Neural cell (in vitro differentiated cells): ENCODE data around the gene GBP5. TPM values are rescaled to one million over a fixed set of nuclear protein-coding genes. Genes with fewer than 3 reads are reported as not detected.

ENCODE experiments used
- H2AFZ ChIP-seq: fragments of 200-600, 300-800 bp; sonication (generic), shearing (Covaris generic); 2 replicates; pipeline ENCODE4 v1.6.0; 2014; ENCODE audit warnings: low read depth, mild to moderate bottlenecking, antibody characterized with exemption, low read length, moderate library complexity
- H3F3A ChIP-seq: fragments of 200-600 bp; shearing (Covaris generic); 2 replicates; pipeline ENCODE4 v1.6.1; 2016; ENCODE audit warnings: mild to moderate bottlenecking, moderate library complexity, mixed read lengths, antibody characterized with exemption, low read length; ENCODE audit not compliant: insufficient read depth, poor library complexity, severe bottlenecking
- H3K27ac ChIP-seq: fragments of 200-600, 300-800 bp; sonication (generic), shearing (Covaris generic); 2 replicates; pipeline ENCODE4 v1.5.1; 2014; ENCODE audit warnings: mild to moderate bottlenecking, low read length, moderate library complexity
- H3K27me3 ChIP-seq: fragments of 300-800, 200-600 bp; sonication (generic), shearing (Covaris generic); 2 replicates; pipeline ENCODE4 v1.6.0; 2014; ENCODE audit warnings: mild to moderate bottlenecking, low read depth, low read length, moderate library complexity; ENCODE audit not compliant: insufficient read depth
- H3K36me3 ChIP-seq: fragments of 300-800, 200-600 bp; sonication (generic), shearing (Covaris generic); 2 replicates; pipeline ENCODE4 v1.5.1; 2014; ENCODE audit warnings: mild to moderate bottlenecking, antibody characterized with exemption, low read length, moderate library complexity; ENCODE audit not compliant: insufficient read depth
- H3K4me2 ChIP-seq: fragments of 300-800, 200-600 bp; sonication (generic), shearing (Covaris generic); 2 replicates; pipeline ENCODE4 v1.6.0; 2014; ENCODE audit warnings: mild to moderate bottlenecking, low read length
- H3K4me3 ChIP-seq: fragments of 300-800, 200-600 bp; sonication (generic), shearing (Covaris generic); 2 replicates; pipeline ENCODE4 v1.5.1; 2014; ENCODE audit warnings: mild to moderate bottlenecking, low read length, moderate library complexity
- H3K79me2 ChIP-seq: fragments of 200-600 bp; shearing (Covaris generic); replicated peaks from 2 replicates; pipeline ENCODE4 v1.6.0; 2014; ENCODE audit warnings: mild to moderate bottlenecking, low read length, moderate library complexity; ENCODE audit not compliant: insufficient read depth
- H3K9ac ChIP-seq: fragments of 300-800, 200-600 bp; sonication (generic), shearing (Covaris generic); 2 replicates; pipeline ENCODE4 v1.6.1; 2016; ENCODE audit warnings: mild to moderate bottlenecking, low read length, mixed read lengths
- H3K9me2 ChIP-seq: fragments of 200-600 bp; shearing (Covaris generic); 2 replicates; pipeline ENCODE4 v1.6.1; 2016; ENCODE audit warnings: mild to moderate bottlenecking, low read length, mixed read lengths; ENCODE audit not compliant: insufficient read depth
- H3K9me3 ChIP-seq: fragments of 200-600, 300-800 bp; sonication (generic), shearing (Covaris generic); 2 replicates; pipeline ENCODE4 v1.6.1; 2016; ENCODE audit warnings: mild to moderate bottlenecking, mixed run types, low read length, moderate library complexity, mixed read lengths
- H4K20me1 ChIP-seq: fragments of 200-600 bp; shearing (Covaris generic); 2 replicates; pipeline ENCODE4 v1.6.1; 2016; ENCODE audit warnings: mild to moderate bottlenecking, mixed run types; ENCODE audit not compliant: insufficient read depth
- CTCF ChIP-seq: fragments of 450-650 bp; IDR thresholded peaks from 2 replicates; pipeline ENCODE4 v1.5.1; 2014; ENCODE audit warnings: antibody characterized with exemption, mild to moderate bottlenecking, moderate library complexity; ENCODE audit not compliant: poor library complexity, severe bottlenecking
- EP300 ChIP-seq: fragments of 450-650 bp; conservative IDR thresholded peaks from 2 replicates; pipeline ENCODE4 v1.6.1; 2014; ENCODE audit warnings: antibody characterized with exemption, mild to moderate bottlenecking, moderate library complexity; ENCODE audit not compliant: poor library complexity, severe bottlenecking
- EZH2 ChIP-seq: fragments of 200-600, 300-800 bp; shearing (Covaris generic), sonication (generic); IDR thresholded peaks from 2 replicates; pipeline ENCODE4 v1.6.1; 2014; ENCODE audit warnings: antibody characterized with exemption, low read length, borderline replicate concordance, mild to moderate bottlenecking; ENCODE audit not compliant: insufficient read depth, poor library complexity, severe bottlenecking
- MXI1 ChIP-seq: fragments of 450-650 bp; conservative IDR thresholded peaks from 2 replicates; pipeline ENCODE4 v1.6.1; 2014; ENCODE audit warnings: antibody characterized with exemption, mild to moderate bottlenecking; ENCODE audit not compliant: poor library complexity, severe bottlenecking
- POLR2AphosphoS5 ChIP-seq: IDR thresholded peaks from 2 replicates; pipeline ENCODE4 v1.6.1; 2012
- RAD21 ChIP-seq: fragments of 450-650 bp; conservative IDR thresholded peaks from 2 replicates; pipeline ENCODE4 v1.6.1; 2014; ENCODE audit warnings: antibody characterized with exemption, mild to moderate bottlenecking, moderate library complexity
- REST ChIP-seq: IDR thresholded peaks from 2 replicates; pipeline ENCODE4 v1.6.1; 2012; ENCODE audit warnings: borderline replicate concordance
- SMC3 ChIP-seq: fragments of 450-650 bp; conservative IDR thresholded peaks from 2 replicates; pipeline ENCODE4 v1.6.1; 2014; ENCODE audit warnings: antibody characterized with exemption, mild to moderate bottlenecking, moderate library complexity; ENCODE audit not compliant: poor library complexity
- TAF1 ChIP-seq: IDR thresholded peaks from 2 replicates; pipeline ENCODE4 v1.6.1; 2012; ENCODE audit warnings: low read depth
- polyA plus RNA-seq: library from polyadenylated mRNA; depleted of rRNA; stranded (reverse); fragments of >200 nt; gene quantifications from 2 replicates; pipeline ENCODE4 v1.2.3, GENCODE V29; 2014

GBP5 gene
- polyA plus RNA-seq, 1 donor from 2014 or later = not detected

- Histone ChIP-seq H4K20me1 (no peaks in the 10 kb centered on the region), H3K9me3 (no peaks in the 10 kb centered on the region), H2AFZ (no peak overlapping the region), H3F3A (no peaks in the 10 kb centered on the region), H3K4me2 (no peak overlapping the region), H3K4me3 (no peak overlapping the region), H3K36me3 (no peaks in the 10 kb centered on the region), H3K9me2 (no peaks in the 10 kb centered on the region), H3K27ac (no peak overlapping the region), H3K79me2 (no peaks in the 10 kb centered on the region), H3K27me3 (no peaks in the 10 kb centered on the region), H3K9ac (no peak overlapping the region)
- TF ChIP-seq TAF1 (no peak), POLR2AphosphoS5 (no peak), CTCF (no peak), REST (no peak), EZH2 (no peak), RAD21 (no peak), SMC3 (no peak), EP300 (no peak), MXI1 (no peak)
These were observed 17.9 kb downstream of the GBP5 start for GRCh38 chr1:89254658-89255287.

GRCh38 chr1:89243046-89243445 lies 29.6 kb downstream of the GBP5 start:
- no peaks in the 10 kb centered on the region for H3K79me2 ChIP-seq
- no peaks in the 10 kb centered on the region for H4K20me1 ChIP-seq
- no peak overlapping the region for H3K27ac ChIP-seq
- H3K9ac ChIP-seq = no peak overlapping the region
- H3K4me3 ChIP-seq = no peak overlapping the region
- no peak for TF ChIP-seq REST
- no peak for TF ChIP-seq MXI1
- no peak for TF ChIP-seq CTCF
- TF ChIP-seq RAD21 = no peak
- TF ChIP-seq EZH2 = no peak
- TF ChIP-seq TAF1 = no peak
- no peak for TF ChIP-seq EP300
- TF ChIP-seq POLR2AphosphoS5 = no peak
- H3K9me2 ChIP-seq = no peaks in the 10 kb centered on the region
- no peaks in the 10 kb centered on the region for H3F3A ChIP-seq
- no peak overlapping the region for H3K4me2 ChIP-seq
- no peaks in the 10 kb centered on the region for H3K9me3 ChIP-seq
- no peak overlapping the region for H2AFZ ChIP-seq
- no peaks in the 10 kb centered on the region for H3K27me3 ChIP-seq
- no peaks in the 10 kb centered on the region for H3K36me3 ChIP-seq
